ENCODE results near the gene TSPAN19.

DNA sequence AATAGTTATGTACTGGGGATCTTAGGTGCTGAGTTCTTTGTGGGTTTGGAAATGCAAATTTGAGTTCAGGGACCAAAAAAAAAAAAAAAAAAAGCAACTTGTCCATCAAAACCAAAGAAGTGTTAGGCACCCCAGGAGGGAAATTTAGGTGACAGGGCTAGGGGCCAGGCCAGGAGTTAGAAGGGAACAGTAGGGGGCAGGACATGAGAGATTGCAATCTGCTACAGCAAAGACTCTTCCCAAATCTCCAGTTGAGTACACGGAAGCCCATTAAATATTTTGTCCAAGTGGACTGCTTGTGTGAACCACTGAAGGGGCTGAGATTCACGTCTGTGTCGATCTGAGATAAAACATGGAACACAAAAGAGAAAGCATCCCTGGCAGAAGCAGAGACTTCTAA lies 52.8 kb downstream of the TSPAN19 start:
- TF ChIP-seq, protein P1, sequence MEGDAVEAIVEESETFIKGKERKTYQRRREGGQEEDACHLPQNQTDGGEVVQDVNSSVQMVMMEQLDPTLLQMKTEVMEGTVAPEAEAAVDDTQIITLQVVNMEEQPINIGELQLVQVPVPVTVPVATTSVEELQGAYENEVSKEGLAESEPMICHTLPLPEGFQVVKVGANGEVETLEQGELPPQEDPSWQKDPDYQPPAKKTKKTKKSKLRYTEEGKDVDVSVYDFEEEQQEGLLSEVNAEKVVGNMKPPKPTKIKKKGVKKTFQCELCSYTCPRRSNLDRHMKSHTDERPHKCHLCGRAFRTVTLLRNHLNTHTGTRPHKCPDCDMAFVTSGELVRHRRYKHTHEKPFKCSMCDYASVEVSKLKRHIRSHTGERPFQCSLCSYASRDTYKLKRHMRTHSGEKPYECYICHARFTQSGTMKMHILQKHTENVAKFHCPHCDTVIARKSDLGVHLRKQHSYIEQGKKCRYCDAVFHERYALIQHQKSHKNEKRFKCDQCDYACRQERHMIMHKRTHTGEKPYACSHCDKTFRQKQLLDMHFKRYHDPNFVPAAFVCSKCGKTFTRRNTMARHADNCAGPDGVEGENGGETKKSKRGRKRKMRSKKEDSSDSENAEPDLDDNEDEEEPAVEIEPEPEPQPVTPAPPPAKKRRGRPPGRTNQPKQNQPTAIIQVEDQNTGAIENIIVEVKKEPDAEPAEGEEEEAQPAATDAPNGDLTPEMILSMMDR (IDR thresholded peaks at IDR 0.05): no peak
- TF ChIP-seq, protein P2, sequence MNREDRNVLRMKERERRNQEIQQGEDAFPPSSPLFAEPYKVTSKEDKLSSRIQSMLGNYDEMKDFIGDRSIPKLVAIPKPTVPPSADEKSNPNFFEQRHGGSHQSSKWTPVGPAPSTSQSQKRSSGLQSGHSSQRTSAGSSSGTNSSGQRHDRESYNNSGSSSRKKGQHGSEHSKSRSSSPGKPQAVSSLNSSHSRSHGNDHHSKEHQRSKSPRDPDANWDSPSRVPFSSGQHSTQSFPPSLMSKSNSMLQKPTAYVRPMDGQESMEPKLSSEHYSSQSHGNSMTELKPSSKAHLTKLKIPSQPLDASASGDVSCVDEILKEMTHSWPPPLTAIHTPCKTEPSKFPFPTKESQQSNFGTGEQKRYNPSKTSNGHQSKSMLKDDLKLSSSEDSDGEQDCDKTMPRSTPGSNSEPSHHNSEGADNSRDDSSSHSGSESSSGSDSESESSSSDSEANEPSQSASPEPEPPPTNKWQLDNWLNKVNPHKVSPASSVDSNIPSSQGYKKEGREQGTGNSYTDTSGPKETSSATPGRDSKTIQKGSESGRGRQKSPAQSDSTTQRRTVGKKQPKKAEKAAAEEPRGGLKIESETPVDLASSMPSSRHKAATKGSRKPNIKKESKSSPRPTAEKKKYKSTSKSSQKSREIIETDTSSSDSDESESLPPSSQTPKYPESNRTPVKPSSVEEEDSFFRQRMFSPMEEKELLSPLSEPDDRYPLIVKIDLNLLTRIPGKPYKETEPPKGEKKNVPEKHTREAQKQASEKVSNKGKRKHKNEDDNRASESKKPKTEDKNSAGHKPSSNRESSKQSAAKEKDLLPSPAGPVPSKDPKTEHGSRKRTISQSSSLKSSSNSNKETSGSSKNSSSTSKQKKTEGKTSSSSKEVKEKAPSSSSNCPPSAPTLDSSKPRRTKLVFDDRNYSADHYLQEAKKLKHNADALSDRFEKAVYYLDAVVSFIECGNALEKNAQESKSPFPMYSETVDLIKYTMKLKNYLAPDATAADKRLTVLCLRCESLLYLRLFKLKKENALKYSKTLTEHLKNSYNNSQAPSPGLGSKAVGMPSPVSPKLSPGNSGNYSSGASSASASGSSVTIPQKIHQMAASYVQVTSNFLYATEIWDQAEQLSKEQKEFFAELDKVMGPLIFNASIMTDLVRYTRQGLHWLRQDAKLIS (CRISPR knock-in tag; IDR thresholded peaks at IDR 0.05; ENCODE audit: borderline replicate concordance): no peak
- no peak for TF ChIP-seq JAZF1 (CRISPR knock-in tag; IDR thresholded peaks at IDR 0.05)
- TF ChIP-seq TEAD4 (CRISPR knock-in tag; IDR thresholded peaks at IDR 0.05): no peak
- no peak for TF ChIP-seq RELA (CRISPR knock-in tag; IDR thresholded peaks at IDR 0.05; ENCODE audit: borderline replicate concordance)
- no peak for TF ChIP-seq ELF4 (CRISPR knock-in tag; IDR thresholded peaks at IDR 0.05; ENCODE audit: low read depth)
- TF ChIP-seq KAT7 (CRISPR knock-in tag; IDR thresholded peaks at IDR 0.05; ENCODE audit: borderline replicate concordance): no peak
- TF ChIP-seq, protein P3, sequence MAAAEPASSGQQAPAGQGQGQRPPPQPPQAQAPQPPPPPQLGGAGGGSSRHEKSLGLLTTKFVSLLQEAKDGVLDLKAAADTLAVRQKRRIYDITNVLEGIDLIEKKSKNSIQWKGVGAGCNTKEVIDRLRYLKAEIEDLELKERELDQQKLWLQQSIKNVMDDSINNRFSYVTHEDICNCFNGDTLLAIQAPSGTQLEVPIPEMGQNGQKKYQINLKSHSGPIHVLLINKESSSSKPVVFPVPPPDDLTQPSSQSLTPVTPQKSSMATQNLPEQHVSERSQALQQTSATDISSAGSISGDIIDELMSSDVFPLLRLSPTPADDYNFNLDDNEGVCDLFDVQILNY (CRISPR knock-in tag; IDR thresholded peaks at IDR 0.05): no peak
- no peak for TF ChIP-seq GABPB1 (CRISPR knock-in tag; IDR thresholded peaks at IDR 0.05)
- TF ChIP-seq, protein P4, sequence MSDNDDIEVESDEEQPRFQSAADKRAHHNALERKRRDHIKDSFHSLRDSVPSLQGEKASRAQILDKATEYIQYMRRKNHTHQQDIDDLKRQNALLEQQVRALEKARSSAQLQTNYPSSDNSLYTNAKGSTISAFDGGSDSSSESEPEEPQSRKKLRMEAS (CRISPR knock-in tag; IDR thresholded peaks at IDR 0.05): no peak
- TF ChIP-seq CREM (CRISPR knock-in tag; IDR thresholded peaks at IDR 0.05): no peak
- no peak for TF ChIP-seq SMAD4 (CRISPR knock-in tag; IDR thresholded peaks at IDR 0.05)
- TF ChIP-seq, protein P5, sequence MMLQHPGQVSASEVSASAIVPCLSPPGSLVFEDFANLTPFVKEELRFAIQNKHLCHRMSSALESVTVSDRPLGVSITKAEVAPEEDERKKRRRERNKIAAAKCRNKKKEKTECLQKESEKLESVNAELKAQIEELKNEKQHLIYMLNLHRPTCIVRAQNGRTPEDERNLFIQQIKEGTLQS (CRISPR knock-in tag; conservative IDR thresholded peaks at IDR 0.05): no peak
